HEK293T (cell line): Measurements from ENCODE around the gene PPP1R10.

Experiments used
- CTCF ChIA-PET: fragments of 350-600 bp; formaldehyde crosslinking; extraction: SDS; loops from one replicate; lab custom pipeline; 2021; ENCODE audit warnings: antibody characterized with exemption, inconsistent platforms; lab: Yijun Ruan, JAX
- POLR2A ChIA-PET: fragments of 350-600 bp; formaldehyde crosslinking; extraction: SDS; loops from one replicate; lab custom pipeline; 2020; ENCODE audit warnings: antibody characterized with exemption, inconsistent platforms; lab: Yijun Ruan, JAX
- DNase-seq: peaks from one replicate; pipeline ENCODE4 v3.0.0; 2012; ENCODE audit warnings: mixed read lengths; ENCODE audit errors: extremely low spot score
- ARNT ChIP-seq: fragments of 450-650 bp; IDR thresholded peaks from 2 replicates; pipeline ENCODE4 v1.6.1; 2017; ENCODE audit warnings: mild to moderate bottlenecking
- BHLHE40 ChIP-seq: fragments of 450-650 bp; IDR thresholded peaks from 2 replicates; pipeline ENCODE4 v1.6.1; 2016; ENCODE audit warnings: mild to moderate bottlenecking, moderate library complexity, borderline replicate concordance
- CTBP1 ChIP-seq: fragments of 450-650 bp; IDR thresholded peaks from 2 replicates; pipeline ENCODE4 v1.6.1; 2016; ENCODE audit warnings: borderline replicate concordance
- ELF4 ChIP-seq: fragments of 450-650 bp; IDR thresholded peaks from 2 replicates; pipeline ENCODE4 v1.6.1; 2017; ENCODE audit warnings: antibody characterized with exemption
- FOXA1 ChIP-seq: fragments of 450-650 bp; IDR thresholded peaks from 2 replicates; pipeline ENCODE4 v1.6.1; 2016; ENCODE audit warnings: mild to moderate bottlenecking
- FOXK2 ChIP-seq: fragments of 450-650 bp; IDR thresholded peaks from 2 replicates; pipeline ENCODE4 v1.6.1; 2016; ENCODE audit warnings: mild to moderate bottlenecking
- FOXM1 ChIP-seq: fragments of 450-650 bp; IDR thresholded peaks from 2 replicates; pipeline ENCODE4 v1.6.1; 2017; ENCODE audit warnings: mild to moderate bottlenecking, borderline replicate concordance
- HDGF ChIP-seq: fragments of 450-650 bp; IDR thresholded peaks from 2 replicates; pipeline ENCODE4 v1.6.1; 2017; ENCODE audit warnings: antibody characterized with exemption, borderline replicate concordance
- L3MBTL2 ChIP-seq: fragments of 450-650 bp; conservative IDR thresholded peaks from 2 replicates; pipeline ENCODE4 v1.6.1; 2016; ENCODE audit warnings: mild to moderate bottlenecking
- LEF1 ChIP-seq: fragments of 450-650 bp; IDR thresholded peaks from 2 replicates; pipeline ENCODE4 v1.6.1; 2017; ENCODE audit warnings: mild to moderate bottlenecking, borderline replicate concordance
- NFRKB ChIP-seq: fragments of 450-650 bp; IDR thresholded peaks from 2 replicates; pipeline ENCODE4 v1.6.1; 2016; ENCODE audit warnings: mild to moderate bottlenecking, moderate library complexity
- SP1 ChIP-seq: fragments of 450-650 bp; IDR thresholded peaks from 2 replicates; pipeline ENCODE4 v1.6.1; 2017
- SUZ12 ChIP-seq: fragments of 450-650 bp; IDR thresholded peaks from 2 replicates; pipeline ENCODE4 v1.6.1; 2016; ENCODE audit warnings: mild to moderate bottlenecking
- TARDBP ChIP-seq: fragments of 450-650 bp; IDR thresholded peaks from 2 replicates; pipeline ENCODE4 v1.6.1; 2016
- ZNF384 ChIP-seq: fragments of 450-650 bp; IDR thresholded peaks from 2 replicates; pipeline ENCODE4 v1.6.1; 2016
- TF ChIP-seq, protein P1 (sequence below): fragments of 450-650 bp; IDR thresholded peaks from 2 replicates; pipeline ENCODE4 v1.6.1; 2016

Gene PPP1R10

GRCh38 chr6:30654798-30655742 lies 38.0 kb upstream of the PPP1R10 start:
- ChIA-PET CTCF (no interaction called here), POLR2A (interaction anchor here (0.9 to 1.5 kb wide), 2 partner anchors 18 to 66 kb away, joined by 3 to 5 read pairs; partner anchors contain the start of gene DHX16)
- TF ChIP-seq L3MBTL2 (no peak), FOXA1 (no peak), SUZ12 (no peak), TARDBP (no peak), FOXK2 (no peak), CTBP1 (no peak), ARNT (no peak), SP1 (no peak), HDGF (no peak), FOXM1 (no peak), ZNF384 (no peak), ELF4 (no peak), BHLHE40 (no peak), NFRKB (no peak), LEF1 (no peak)
- TF ChIP-seq, protein P1, sequence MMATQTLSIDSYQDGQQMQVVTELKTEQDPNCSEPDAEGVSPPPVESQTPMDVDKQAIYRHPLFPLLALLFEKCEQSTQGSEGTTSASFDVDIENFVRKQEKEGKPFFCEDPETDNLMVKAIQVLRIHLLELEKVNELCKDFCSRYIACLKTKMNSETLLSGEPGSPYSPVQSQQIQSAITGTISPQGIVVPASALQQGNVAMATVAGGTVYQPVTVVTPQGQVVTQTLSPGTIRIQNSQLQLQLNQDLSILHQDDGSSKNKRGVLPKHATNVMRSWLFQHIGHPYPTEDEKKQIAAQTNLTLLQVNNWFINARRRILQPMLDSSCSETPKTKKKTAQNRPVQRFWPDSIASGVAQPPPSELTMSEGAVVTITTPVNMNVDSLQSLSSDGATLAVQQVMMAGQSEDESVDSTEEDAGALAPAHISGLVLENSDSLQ = no peak

DNA sequence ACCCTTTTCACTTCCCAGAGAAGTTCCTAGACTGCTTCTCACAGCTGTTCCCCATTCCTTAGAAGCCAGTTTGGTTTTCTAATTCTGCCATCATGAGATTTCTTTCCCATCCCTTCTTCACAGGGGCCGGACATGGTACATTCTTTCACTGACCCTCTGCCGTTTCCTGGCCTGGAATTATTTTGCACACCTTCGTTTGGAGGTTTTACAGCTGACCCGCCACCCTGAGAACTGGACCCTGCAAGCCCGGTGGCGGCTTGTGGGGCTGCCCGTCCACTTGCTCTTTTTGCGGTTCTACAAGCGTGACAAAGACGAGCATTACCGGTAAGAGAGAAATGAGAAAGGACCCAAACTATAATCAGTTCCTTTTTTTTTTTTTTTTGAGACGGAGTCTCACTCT lies 34.1 kb upstream of the PPP1R10 start:
- no peak for DNase-seq
- TF ChIP-seq L3MBTL2 = no peak
- TF ChIP-seq ARNT = no peak
- TF ChIP-seq BHLHE40 = no peak
- no peak for TF ChIP-seq FOXM1
- TF ChIP-seq NFRKB = no peak
- TF ChIP-seq SP1 = no peak
- TF ChIP-seq ELF4 = no peak
- no peak for TF ChIP-seq FOXK2
- TF ChIP-seq HDGF = no peak
- TF ChIP-seq CTBP1 = no peak
- TF ChIP-seq TARDBP = no peak
- no peak for TF ChIP-seq FOXA1
- TF ChIP-seq SUZ12 = no peak
- TF ChIP-seq, protein P1 = no peak
- POLR2A ChIA-PET = interaction anchor here (3.8 kb wide), 1 partner anchor 37 kb away, joined by 21 read pairs; no protein-coding TSS in a partner anchor
- CTCF ChIA-PET = interaction anchor here (1.2 kb wide), 1 partner anchor 28 kb away, joined by 3 read pairs; no protein-coding TSS in a partner anchor

More at GRCh38 chr6:30654798-30655742, 38.0 kb upstream of the PPP1R10 start:
- DNase-seq = no peak

GRCh38 chr6:30647242-30648116 lies 30.4 kb upstream of the PPP1R10 start:
- TF ChIP-seq CTBP1 (peak; percentile 14; the same call in 1 of the 2 replicates), BHLHE40 (no peak), FOXM1 (no peak), L3MBTL2 (peak; percentile 34), TARDBP (no peak)
- POLR2A ChIA-PET = interaction anchor here (0.7 to 1.8 kb wide), 8 partner anchors 9 to 34 kb away, joined by 3 to 11 read pairs (median 3); partner anchors contain the start of genes ATAT1 and MRPS18B
- CTCF ChIA-PET = no interaction called here
- DNase-seq = peak; percentile 82

- DNase-seq = peak; percentile 97
- ChIA-PET CTCF (interaction anchor here (1.1 kb wide), 1 partner anchor 33 kb away, joined by 4 read pairs; no protein-coding TSS in a partner anchor), POLR2A (interaction anchor here (0.5 to 1.6 kb wide), 3 partner anchors 29 to 55 kb away, joined by 3 read pairs; partner anchors contain the start of gene MRPS18B)
- TF ChIP-seq ZNF384 = no peak
- no peak for TF ChIP-seq ARNT
- no peak for TF ChIP-seq TARDBP
- TF ChIP-seq, protein P1 = no peak
- TF ChIP-seq FOXM1 = no peak
- TF ChIP-seq CTBP1 = no peak
- TF ChIP-seq L3MBTL2 = no peak
- TF ChIP-seq HDGF = no peak
- no peak for TF ChIP-seq NFRKB
- TF ChIP-seq SUZ12 = no peak
- no peak for TF ChIP-seq FOXK2
- no peak for TF ChIP-seq SP1
- no peak for TF ChIP-seq LEF1
- TF ChIP-seq FOXA1 = no peak
- no peak for TF ChIP-seq BHLHE40
- no peak for TF ChIP-seq ELF4
These were observed 29.6 kb upstream of the PPP1R10 start, which contains the start of gene C6orf136 for GRCh38 chr6:30646450-30647241. TSS of gene C6orf136 (plus strand) at chr6:30647133. CDS start at chr6:30647232, 99 bp downstream.
